Thyroid gland (tissue), 4 donors: Measurements from ENCODE around the gene NT5DC4.

ENCODE experiments used
- CTCF ChIP-seq, 6 experiments: fragments of 200-600 bp in 3 of 6; fragments of 450-650 bp in 3 of 6; sonication (generic) in 3 of 6; IDR thresholded peaks; one replicate each; pipeline ENCODE4 v1.5.1; 2016 to 2019; ENCODE audit warnings: antibody characterized with exemption in 6 of 6, mild to moderate bottlenecking in 2 of 6, inconsistent platforms in 1 of 6, moderate library complexity in 1 of 6
- POLR2A ChIP-seq, 2 donors: fragments of 450-650 bp; IDR thresholded peaks; one replicate each; pipeline ENCODE4 v1.6.1; 2017; ENCODE audit warnings: antibody characterized with exemption in 2 of 2, mild to moderate bottlenecking in 2 of 2, moderate library complexity in 1 of 2

DNA sequence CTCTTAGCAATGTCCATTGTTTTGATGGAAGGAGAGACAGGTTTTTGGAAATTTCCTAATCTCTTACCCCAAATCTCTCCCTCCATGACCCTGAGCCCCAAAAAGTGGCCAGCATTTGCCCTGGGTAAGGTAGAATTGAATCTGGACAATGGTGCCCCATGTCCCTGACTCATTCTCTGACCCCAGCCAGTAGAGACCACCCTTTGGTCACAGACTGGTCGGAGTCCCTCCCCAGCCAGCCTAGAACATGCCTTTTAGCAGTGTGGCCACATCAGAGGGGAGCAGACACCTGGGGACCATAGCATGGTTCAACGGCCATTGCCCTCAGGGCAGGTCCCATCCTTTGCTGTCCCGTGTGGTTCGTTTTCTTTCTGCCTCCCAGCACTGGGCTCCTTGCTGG is 6.5 kb upstream of the NT5DC4 start:
- no peak for TF ChIP-seq POLR2A (IDR thresholded peaks at IDR 0.05)
- TF ChIP-seq CTCF (IDR thresholded peaks at IDR 0.05): no peak
